Measurements from ENCODE around the gene CCDC47. TPM values are rescaled to one million over a fixed set of nuclear protein-coding genes. Genes with fewer than 3 reads are reported as not detected.
"Not testable (repeated sequence)": the region's sequence is repeated elsewhere in the genome, so short reads cannot be mapped to it uniquely, and the experiment has no call there.

CCDC47 gene
- total RNA-seq, 5 donors from 2014 or later (not counting 1 experiment from before 2014, with no cell fraction given), result 25.4 to 37.0 (median 33.0) TPM

DNA sequence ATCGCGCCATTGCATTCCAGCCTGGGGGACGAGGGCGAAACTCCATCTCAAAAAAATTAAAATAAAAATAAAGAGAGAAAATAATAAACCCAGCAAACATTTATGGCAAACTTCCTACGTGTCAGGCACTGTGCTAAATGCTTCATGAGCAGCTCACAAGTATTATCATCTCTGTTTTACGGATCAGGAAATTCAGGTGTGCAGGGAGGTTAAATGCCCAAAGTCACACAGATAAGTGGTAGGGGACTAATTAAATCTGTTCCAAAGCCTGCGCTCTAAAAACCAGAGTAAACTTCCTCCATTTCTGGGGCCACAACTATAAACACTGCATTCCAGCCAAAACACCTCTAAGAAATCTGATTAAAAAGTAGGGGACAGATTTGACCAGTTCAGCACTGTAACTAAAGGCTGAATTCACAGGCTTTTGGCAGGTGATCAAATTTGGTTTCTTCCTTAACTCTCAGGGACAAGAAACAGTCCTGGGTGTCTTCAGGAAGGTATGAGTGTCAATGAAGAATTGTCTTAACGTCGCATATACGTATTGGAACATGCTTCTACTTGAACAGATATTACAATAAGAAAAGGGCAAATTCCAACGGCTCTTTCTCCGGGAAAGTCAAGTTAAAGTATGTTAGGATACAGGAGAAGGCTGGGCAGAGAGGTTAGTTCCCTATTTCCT lies 32.8 kb downstream of the CCDC47 start:
- H3K27ac ChIP-seq (ENCODE audit: low read length), result peak overlapping the region; percentile 81
- Mint-ChIP-seq H3K27ac (peak overlapping the region; percentile 86 to 96), H3K4me1 (peaks cover 19 to 28% (median 27%) of the 10 kb centered on the region in 3 donors), H3K4me3 (peak overlapping the region; percentile 92 to 95 (median 94)), H3K9me3 (no peaks in the 10 kb centered on the region), H3K36me3 (peaks cover 3% of the 10 kb centered on the region), H3K27me3 (no peaks in the 10 kb centered on the region)
- H3K9me3 ChIP-seq, result no peaks in the 10 kb centered on the region
- peaks cover 0 to under 1% of the 10 kb centered on the region in 2 donors for H3K36me3 ChIP-seq (ENCODE audit: control insufficient read depth in 2 of 2, extremely low read depth in 1 of 2, insufficient read depth in 1 of 2, low read length in 1 of 2)
- peak overlapping the region; percentile 95 to 99 for H3K4me3 ChIP-seq (ENCODE audit: control insufficient read depth in 1 of 2, extremely low read depth in 1 of 2, low read length in 1 of 2)
- H3K4me1 ChIP-seq (ENCODE audit: control insufficient read depth in 1 of 2, extremely low read depth in 1 of 2, insufficient read depth in 2 of 2, low read length in 2 of 2), result peaks cover 6 to 25% of the 10 kb centered on the region in 2 experiments
- ATAC-seq (replicated peaks in 1 of 4) (no peak), DNase-seq (peak in 1 of 35 experiments; percentile 32)
- WGBS (ENCODE audit: insufficient coverage), result no CpG with 5 or more reads among the region's 12 CpGs
- H3K27me3 ChIP-seq (replicated peaks in 1 of 2; ENCODE audit: control insufficient read depth in 2 of 2, extremely low read depth in 1 of 2, insufficient read depth in 2 of 2, low read length in 1 of 2), result no peaks in the 10 kb centered on the region
- ChIA-PET CTCF (interaction anchor here (0.6 to 2.2 kb wide), 4 partner anchors 10 to 45 kb away, joined by 3 to 8 read pairs (median 3); partner anchors contain the start of genes CCDC47 (in 1 of the 2) and DDX42 (in 1 of the 2)), POLR2A (interaction anchor here in 1 of 2 donors (0.6 to 1.1 kb wide), 2 partner anchors 33 to 78 kb away, joined by 3 to 4 read pairs; partner anchors contain the start of genes CCDC47 and DDX42)

DNA sequence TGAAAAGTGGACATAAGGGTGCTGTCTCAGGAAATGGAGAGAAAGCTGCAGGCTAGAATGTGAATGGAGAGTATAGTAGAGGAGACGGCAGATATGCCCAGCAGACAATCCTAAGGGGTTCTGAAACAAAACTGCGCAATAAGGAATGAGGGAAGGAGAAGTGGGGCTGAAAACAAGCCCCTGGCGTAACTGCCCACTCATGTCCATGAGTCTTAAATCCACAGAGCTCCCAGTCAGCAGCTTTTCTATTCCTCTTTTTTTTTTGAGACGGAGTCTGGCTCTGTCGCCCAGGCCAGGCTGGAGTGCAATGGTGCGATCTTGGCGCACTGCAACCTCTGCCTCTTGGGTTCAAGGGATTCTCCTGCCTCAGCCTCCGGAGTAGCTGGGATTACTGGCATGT lies 37.7 kb downstream of the CCDC47 start:
- Histone ChIP-seq H3K4me1 (ENCODE audit: control insufficient read depth in 1 of 2, extremely low read depth in 1 of 2, insufficient read depth in 2 of 2, low read length in 2 of 2) (peaks cover 4 to 10% of the 10 kb centered on the region in 2 experiments), H3K27me3 (replicated peaks in 1 of 2; ENCODE audit: control insufficient read depth in 2 of 2, extremely low read depth in 1 of 2, insufficient read depth in 2 of 2, low read length in 1 of 2) (no peaks in the 10 kb centered on the region), H3K4me3 (ENCODE audit: control insufficient read depth in 1 of 2, extremely low read depth in 1 of 2, low read length in 1 of 2) (no peak overlapping the region), H3K36me3 (ENCODE audit: control insufficient read depth in 2 of 2, extremely low read depth in 1 of 2, insufficient read depth in 1 of 2, low read length in 1 of 2) (peaks cover 0 to 4% of the 10 kb centered on the region in 2 donors), H3K27ac (ENCODE audit: low read length) (no peak overlapping the region), H3K9me3 (no peaks in the 10 kb centered on the region)
- H3K9me3 Mint-ChIP-seq, result no peaks in the 10 kb centered on the region
- peak overlapping the region in 1 of 2 donors; percentile 62 for H3K27ac Mint-ChIP-seq
- ChIA-PET POLR2A (no interaction called here), CTCF (interaction anchor here (0.6 to 0.8 kb wide), 2 partner anchors 37 to 100 kb away, joined by 3 to 5 read pairs; partner anchors contain the start of gene CCDC47 (in 1 of the 2))
- peaks cover 4% of the 10 kb centered on the region for H3K36me3 Mint-ChIP-seq
- 100% methylated on average over 3 of the region's 8 CpGs for WGBS (ENCODE audit: insufficient coverage)
- H3K4me1 Mint-ChIP-seq, result peaks cover 13 to 22% (median 18%) of the 10 kb centered on the region in 3 donors
- no peak for ATAC-seq (replicated peaks in 1 of 4)
- no peak overlapping the region for H3K4me3 Mint-ChIP-seq
- H3K27me3 Mint-ChIP-seq, result no peaks in the 10 kb centered on the region
- DNase-seq, result no peak

DNA sequence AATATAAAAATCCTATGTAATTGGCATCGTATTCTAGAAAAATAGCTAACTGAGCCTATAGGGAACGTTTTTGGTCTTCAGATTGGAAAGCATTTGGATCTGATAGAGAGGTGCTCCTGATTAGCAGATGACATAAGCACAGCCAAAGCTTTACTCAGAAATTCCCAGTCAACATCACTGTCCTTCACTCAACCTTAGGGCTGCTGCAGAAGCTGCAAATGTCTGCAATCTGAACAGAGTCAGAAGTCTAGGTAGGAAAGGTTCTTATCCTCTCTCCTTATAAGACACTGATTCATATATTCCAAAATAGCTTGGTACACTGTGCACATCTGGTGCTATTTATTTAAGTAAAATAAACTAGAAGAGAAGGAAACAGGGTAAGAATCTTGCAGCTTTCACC lies 51.0 kb downstream of the CCDC47 start:
- Histone ChIP-seq H3K27me3 (replicated peaks in 1 of 2; ENCODE audit: control insufficient read depth in 2 of 2, extremely low read depth in 1 of 2, insufficient read depth in 2 of 2, low read length in 1 of 2) (no peaks in the 10 kb centered on the region), H3K4me3 (ENCODE audit: control insufficient read depth in 1 of 2, extremely low read depth in 1 of 2, low read length in 1 of 2) (no peak overlapping the region), H3K9me3 (no peaks in the 10 kb centered on the region), H3K27ac (ENCODE audit: low read length) (no peak overlapping the region), H3K36me3 (ENCODE audit: control insufficient read depth in 2 of 2, extremely low read depth in 1 of 2, insufficient read depth in 1 of 2, low read length in 1 of 2) (peaks cover 0 to 24% of the 10 kb centered on the region in 2 donors), H3K4me1 (ENCODE audit: control insufficient read depth in 1 of 2, extremely low read depth in 1 of 2, insufficient read depth in 2 of 2, low read length in 2 of 2) (no peaks in the 10 kb centered on the region)
- ChIA-PET CTCF (interaction anchor here (0.7 to 1.5 kb wide), 3 partner anchors 13 to 110 kb away, joined by 3 to 4 read pairs (median 3); no protein-coding TSS in a partner anchor), POLR2A (no interaction called here)
- Mint-ChIP-seq H3K27me3 (no peaks in the 10 kb centered on the region), H3K27ac (no peak overlapping the region), H3K9me3 (no peaks in the 10 kb centered on the region), H3K36me3 (peaks cover 21% of the 10 kb centered on the region), H3K4me3 (no peak overlapping the region), H3K4me1 (peaks cover 0 to 3% (median 2%) of the 10 kb centered on the region in 3 donors)
- WGBS (ENCODE audit: insufficient coverage), result no CpG with 5 or more reads among the region's 2 CpGs
- ATAC-seq (replicated peaks in 1 of 4), result no peak
- DNase-seq, result no peak

- 100% methylated on average over 1 of the region's 5 CpGs for WGBS (ENCODE audit: insufficient coverage)
- not testable (repeated sequence) for ATAC-seq (replicated peaks in 1 of 4)
- H3K36me3 ChIP-seq (ENCODE audit: control insufficient read depth in 2 of 2, extremely low read depth in 1 of 2, insufficient read depth in 1 of 2, low read length in 1 of 2), result peaks cover 1 to 18% of the 10 kb centered on the region in 2 donors
Measured at GRCh38 chr17:63720194-63720593, 53.2 kb downstream of the CCDC47 start.

GRCh38 chr17:63718988-63719387 lies 54.4 kb downstream of the CCDC47 start:
- DNase-seq, result no peak
- Histone ChIP-seq H3K4me1 (ENCODE audit: control insufficient read depth in 1 of 2, extremely low read depth in 1 of 2, insufficient read depth in 2 of 2, low read length in 2 of 2) (no peaks in the 10 kb centered on the region), H3K27ac (ENCODE audit: low read length) (no peak overlapping the region), H3K9me3 (no peaks in the 10 kb centered on the region), H3K27me3 (replicated peaks in 1 of 2; ENCODE audit: control insufficient read depth in 2 of 2, extremely low read depth in 1 of 2, insufficient read depth in 2 of 2, low read length in 1 of 2) (no peaks in the 10 kb centered on the region), H3K4me3 (ENCODE audit: control insufficient read depth in 1 of 2, extremely low read depth in 1 of 2, low read length in 1 of 2) (no peak overlapping the region), H3K36me3 (ENCODE audit: control insufficient read depth in 2 of 2, extremely low read depth in 1 of 2, insufficient read depth in 1 of 2, low read length in 1 of 2) (peaks cover 10 to 19% of the 10 kb centered on the region in 2 donors)
- 97% methylated on average over 3 of the region's 5 CpGs for WGBS (ENCODE audit: insufficient coverage)
- no peaks in the 10 kb centered on the region for H3K9me3 Mint-ChIP-seq
- ChIA-PET CTCF (no interaction called here), POLR2A (no interaction called here)
- peaks cover 0 to 7% (median 2%) of the 10 kb centered on the region in 3 donors for H3K4me1 Mint-ChIP-seq
- H3K4me3 Mint-ChIP-seq, result no peak overlapping the region
- H3K27me3 Mint-ChIP-seq, result no peaks in the 10 kb centered on the region
- no peak for ATAC-seq (replicated peaks in 1 of 4)
- peaks cover 18% of the 10 kb centered on the region for H3K36me3 Mint-ChIP-seq
- H3K27ac Mint-ChIP-seq, result no peak overlapping the region

More at GRCh38 chr17:63720194-63720593, 53.2 kb downstream of the CCDC47 start:
- H3K4me1 Mint-ChIP-seq; H3K9me3 ChIP-seq; H3K9me3 Mint-ChIP-seq; H3K27me3 ChIP-seq (replicated peaks in 1 of 2; ENCODE audit: control insufficient read depth in 2 of 2, extremely low read depth in 1 of 2, insufficient read depth in 2 of 2, low read length in 1 of 2); H3K27me3 Mint-ChIP-seq; H3K27ac ChIP-seq (ENCODE audit: low read length); CTCF ChIA-PET; DNase-seq; H3K4me3 ChIP-seq (ENCODE audit: control insufficient read depth in 1 of 2, extremely low read depth in 1 of 2, low read length in 1 of 2); POLR2A ChIA-PET; H3K4me1 ChIP-seq (ENCODE audit: control insufficient read depth in 1 of 2, extremely low read depth in 1 of 2, insufficient read depth in 2 of 2, low read length in 2 of 2); H3K4me3 Mint-ChIP-seq; H3K27ac Mint-ChIP-seq: not testable (repeated sequence)
- peaks cover 18% of the 10 kb centered on the region for H3K36me3 Mint-ChIP-seq

- WGBS (ENCODE audit: insufficient coverage), result 100% methylated on average over 1 of the region's 3 CpGs
- DNase-seq (no peak), ATAC-seq (replicated peaks in 1 of 4) (no peak)
- Histone ChIP-seq H3K4me1 (ENCODE audit: control insufficient read depth in 1 of 2, extremely low read depth in 1 of 2, insufficient read depth in 2 of 2, low read length in 2 of 2) (no peaks in the 10 kb centered on the region), H3K27ac (ENCODE audit: low read length) (no peak overlapping the region), H3K4me3 (ENCODE audit: control insufficient read depth in 1 of 2, extremely low read depth in 1 of 2, low read length in 1 of 2) (no peak overlapping the region), H3K9me3 (no peaks in the 10 kb centered on the region), H3K36me3 (ENCODE audit: control insufficient read depth in 2 of 2, extremely low read depth in 1 of 2, insufficient read depth in 1 of 2, low read length in 1 of 2) (peaks cover 10 to 35% of the 10 kb centered on the region in 2 donors), H3K27me3 (replicated peaks in 1 of 2; ENCODE audit: control insufficient read depth in 2 of 2, extremely low read depth in 1 of 2, insufficient read depth in 2 of 2, low read length in 1 of 2) (no peaks in the 10 kb centered on the region)
- peaks cover 0 to 6% (median 2%) of the 10 kb centered on the region in 3 donors for H3K4me1 Mint-ChIP-seq
- POLR2A ChIA-PET, result interaction anchor here in 1 of 2 donors (0.9 kb wide), 1 partner anchor 57 kb away, joined by 3 read pairs; the partner anchor contains the start of gene CCDC47
- CTCF ChIA-PET, result interaction anchor here (0.6 to 1.0 kb wide), 2 partner anchors 9 to 123 kb away, joined by 3 read pairs; no protein-coding TSS in a partner anchor
- no peaks in the 10 kb centered on the region for H3K27me3 Mint-ChIP-seq
- H3K36me3 Mint-ChIP-seq, result peaks cover 10% of the 10 kb centered on the region
- H3K9me3 Mint-ChIP-seq, result no peaks in the 10 kb centered on the region
- H3K4me3 Mint-ChIP-seq, result no peak overlapping the region
- H3K27ac Mint-ChIP-seq, result no peak overlapping the region
Measured at GRCh38 chr17:63716426-63716825, 57.0 kb downstream of the CCDC47 start.
